ENCODE measurements around the gene SKAP2.

Gene SKAP2

GRCh38 chr7:26633557-26633956 lies 230.8 kb downstream of the SKAP2 start:
- no peak for DNase-seq (ENCODE audit: low spot score)

DNA sequence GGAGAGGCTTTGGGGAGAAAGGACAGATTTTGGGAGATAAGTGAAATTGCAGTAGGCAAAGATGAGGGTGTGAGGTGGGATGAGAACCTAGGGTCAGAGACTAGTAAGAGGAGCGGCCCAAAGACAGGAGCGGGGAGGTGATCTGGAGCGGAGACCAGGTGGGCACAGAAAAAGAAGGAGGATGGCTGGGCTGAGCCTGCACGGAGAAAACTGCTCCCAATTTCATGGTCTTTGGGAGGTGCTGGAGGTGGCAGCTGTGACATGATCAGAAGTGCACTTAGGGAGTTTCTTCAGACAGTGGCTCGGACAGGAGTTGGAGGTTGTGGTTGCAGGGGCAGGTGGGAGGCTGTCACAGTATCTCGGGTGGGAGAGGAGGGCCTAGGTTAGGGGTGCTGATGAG lies 232.8 kb downstream of the SKAP2 start:
- no peak for DNase-seq (ENCODE audit: low spot score)

DNA sequence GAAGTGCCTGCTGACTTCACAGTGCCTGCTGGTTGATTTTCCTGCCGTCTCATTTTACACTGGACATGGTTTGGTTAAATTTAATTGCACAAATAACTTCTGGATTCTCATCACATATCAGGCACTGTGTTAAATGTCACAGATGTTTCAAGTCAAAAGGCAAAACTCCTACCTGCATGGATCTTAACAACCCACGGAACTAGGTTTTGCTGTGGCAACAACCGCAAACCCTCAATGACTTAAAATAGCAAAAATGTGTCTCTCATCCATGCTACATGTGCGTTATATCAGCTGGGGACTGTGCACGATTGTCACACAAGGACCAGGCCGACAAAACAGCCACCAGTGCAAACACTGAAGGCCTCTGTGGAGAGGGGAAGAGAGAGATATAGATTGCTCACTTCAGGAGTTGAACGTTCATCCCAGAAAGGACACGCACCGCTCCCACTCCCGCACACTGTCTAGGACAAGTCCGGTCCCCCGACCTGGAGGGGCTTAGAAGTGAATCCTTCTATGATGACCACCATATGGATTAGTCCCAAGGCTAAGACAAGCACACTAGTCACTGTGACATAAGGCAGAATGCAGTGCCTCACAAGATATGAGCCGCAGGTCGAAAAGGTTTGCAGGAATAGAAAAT lies 233.3 kb downstream of the SKAP2 start:
- no peak for DNase-seq (ENCODE audit: low spot score)

DNA sequence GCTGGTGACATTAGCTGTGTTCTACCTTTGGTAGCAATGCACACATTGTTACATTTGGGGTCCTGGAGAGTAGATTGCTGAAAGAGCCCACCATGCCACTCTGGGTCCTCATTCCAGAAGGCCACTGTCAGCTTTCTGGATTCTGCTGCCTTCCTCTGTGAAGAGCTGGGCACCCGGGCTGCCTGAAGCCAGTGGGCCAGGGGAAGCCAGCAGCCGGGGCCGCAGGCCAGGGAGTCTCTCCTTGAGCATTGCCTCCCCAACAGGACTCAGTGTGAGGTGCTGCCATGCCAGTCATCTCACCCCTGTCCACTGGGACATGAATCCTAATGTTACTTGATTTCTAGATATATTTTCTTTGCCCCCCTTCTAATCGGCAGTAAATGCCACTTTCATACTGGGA lies 234.0 kb downstream of the SKAP2 start:
- no peak for DNase-seq (ENCODE audit: low spot score)

DNA sequence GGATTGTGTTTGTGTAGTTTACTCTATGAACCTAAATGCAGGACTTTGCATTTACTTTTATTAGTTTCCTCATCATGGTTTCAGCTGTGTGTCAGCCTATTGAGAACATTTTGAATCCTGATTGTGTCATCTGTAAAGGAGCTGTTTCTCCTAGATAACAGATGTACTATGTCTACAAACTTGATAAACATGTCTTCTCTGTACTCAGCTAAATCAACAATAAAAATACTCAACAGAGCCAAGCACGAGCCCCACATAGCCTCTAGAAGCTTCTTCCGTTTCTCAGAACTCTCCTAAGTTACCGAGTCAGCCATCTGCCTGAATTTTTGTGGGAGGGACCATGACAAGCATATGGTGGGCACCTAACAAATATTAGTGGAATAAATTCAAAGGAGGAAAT lies 234.7 kb downstream of the SKAP2 start:
- DNase-seq (ENCODE audit: low spot score), result no peak

GRCh38 chr7:26627891-26628341 lies 236.5 kb downstream of the SKAP2 start:
- no peak for DNase-seq (ENCODE audit: low spot score)

GRCh38 chr7:26627221-26627620 lies 237.2 kb downstream of the SKAP2 start:
- no peak for DNase-seq (ENCODE audit: low spot score)

- DNase-seq (ENCODE audit: low spot score), result no peak
These were observed 237.7 kb downstream of the SKAP2 start for GRCh38 chr7:26626687-26627086.

- no peak for DNase-seq (ENCODE audit: low spot score)
These were observed 238.2 kb downstream of the SKAP2 start for GRCh38 chr7:26626156-26626555.

DNA sequence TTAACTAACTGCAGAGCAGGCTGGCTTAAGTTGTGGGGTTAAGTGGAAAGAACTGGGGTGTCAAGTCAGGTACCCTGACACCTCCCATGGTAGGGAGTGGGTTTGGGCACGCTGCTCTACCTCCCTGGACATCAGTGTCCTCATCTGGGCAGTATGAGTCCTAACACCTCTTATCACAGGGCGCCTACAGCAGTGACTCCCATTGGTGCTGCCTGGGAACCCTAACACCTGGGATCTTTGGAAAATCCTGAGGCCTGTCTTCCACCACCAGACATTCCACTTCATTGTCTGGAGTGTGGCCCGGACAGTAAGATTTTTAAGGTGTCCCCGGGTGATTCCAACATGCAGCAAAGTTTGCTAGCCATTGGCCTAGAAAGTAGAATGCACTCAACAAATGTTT lies 239.1 kb downstream of the SKAP2 start:
- DNase-seq (ENCODE audit: low spot score), result no peak

DNA sequence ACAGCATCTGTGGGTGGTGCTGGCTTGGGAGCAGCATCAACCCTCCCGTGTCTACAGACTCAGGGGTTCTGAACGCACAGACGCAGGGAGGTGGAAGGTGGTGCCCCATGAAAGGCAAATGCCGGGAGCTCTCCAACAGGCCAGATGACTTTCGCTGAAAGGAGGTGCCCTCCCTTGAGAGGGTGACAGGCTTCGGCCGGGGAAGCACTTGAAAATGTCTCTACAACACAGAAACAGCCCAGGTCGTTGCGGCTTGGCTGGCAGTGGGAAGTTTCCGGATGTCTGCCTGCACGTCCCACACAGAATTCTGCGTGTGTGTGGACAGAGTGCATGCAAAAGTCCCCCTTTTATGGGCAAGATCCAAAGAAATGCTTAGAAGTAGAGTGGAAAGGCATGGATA lies 239.6 kb downstream of the SKAP2 start:
- no peak for DNase-seq (ENCODE audit: low spot score)

- no peak for DNase-seq (ENCODE audit: low spot score)
These were observed 240.0 kb downstream of the SKAP2 start for GRCh38 chr7:26624431-26624830.

DNA sequence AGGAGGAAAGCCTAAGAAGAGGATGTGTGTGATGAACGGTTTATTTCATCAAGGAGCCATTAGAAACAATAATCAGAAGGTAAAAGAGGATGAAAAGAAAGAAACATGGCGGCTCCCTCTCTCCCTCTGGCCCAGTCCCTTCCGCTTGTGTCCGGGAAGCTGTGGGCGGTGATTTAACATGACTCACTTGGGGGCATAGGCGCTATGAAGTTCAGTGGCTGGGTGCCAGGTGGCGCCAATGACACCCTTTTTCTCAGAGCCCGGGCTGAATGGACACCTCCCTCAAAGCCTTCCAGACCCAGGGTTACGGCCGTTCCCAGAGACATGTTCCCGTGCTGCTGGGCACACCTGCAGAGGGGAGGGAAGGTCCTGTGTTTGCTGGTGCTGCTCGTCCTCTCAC lies 244.0 kb downstream of the SKAP2 start:
- DNase-seq (ENCODE audit: low spot score), result no peak

DNA sequence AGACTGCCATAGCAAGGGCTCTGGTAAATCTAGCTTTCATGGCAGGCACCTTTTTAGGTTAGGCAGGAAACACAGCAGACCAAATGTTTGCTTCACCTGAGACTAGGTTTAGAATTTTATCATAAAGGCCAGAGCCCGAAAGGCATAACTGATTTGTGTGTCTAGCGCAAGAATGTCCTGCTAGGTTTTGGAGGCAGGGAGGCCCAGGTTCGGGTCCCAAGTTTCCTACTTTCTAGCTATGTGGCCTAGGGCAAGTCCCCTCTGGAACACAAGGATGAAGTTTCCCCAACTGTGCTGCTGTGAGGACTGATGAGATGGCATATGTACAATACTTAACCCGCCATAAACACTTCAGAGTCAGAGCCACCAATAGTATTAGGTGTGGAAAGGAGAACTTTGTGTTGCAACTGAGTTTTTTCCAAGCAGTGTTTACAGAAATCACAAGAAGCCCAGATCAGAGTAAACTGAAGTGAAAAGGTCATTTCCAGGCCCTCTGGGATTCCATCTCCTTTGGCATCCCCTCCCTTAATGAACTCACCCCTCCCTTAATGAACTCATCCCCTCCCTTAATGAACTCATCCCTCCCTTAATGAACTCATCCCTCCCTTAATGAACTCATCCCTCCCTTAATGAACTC lies 244.9 kb downstream of the SKAP2 start:
- DNase-seq (ENCODE audit: low spot score), result no peak

DNA sequence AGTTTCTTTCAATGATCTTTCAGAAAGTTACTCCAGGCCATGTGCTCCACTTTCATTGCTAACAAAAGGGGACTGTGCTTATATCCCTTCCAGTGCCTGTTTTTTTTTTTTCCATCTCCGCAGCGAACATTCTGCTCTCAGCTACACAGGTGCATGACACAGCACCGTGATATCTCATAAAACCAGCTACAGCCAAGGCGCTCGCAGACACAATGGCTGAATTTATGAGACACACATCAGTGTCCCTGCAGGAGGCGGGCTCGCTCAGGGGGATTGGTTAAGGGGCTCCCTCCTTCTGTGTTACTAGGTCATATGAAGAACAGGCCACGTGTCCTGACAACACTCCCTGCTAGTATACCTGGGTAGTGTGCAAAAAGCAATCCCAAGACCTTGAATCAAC lies 245.5 kb downstream of the SKAP2 start:
- DNase-seq (ENCODE audit: low spot score), result no peak

- no peak for DNase-seq (ENCODE audit: low spot score)
These were observed 245.9 kb downstream of the SKAP2 start for GRCh38 chr7:26618449-26618848.
